ENCODE data around the gene PROM1. TPM values are rescaled to one million over a fixed set of nuclear protein-coding genes. Genes with fewer than 3 reads are reported as not detected.

Gene PROM1
- total and polyA plus RNA-seq, 2 of the 4 experiments (the other 2 are of a cell fraction) = not detected

- no peak overlapping the region for H3K4me2 ChIP-seq (ENCODE audit: low read depth, low read length)
- ChIA-PET CTCF (interaction anchor here (0.9 kb wide), 1 partner anchor 79 kb away, joined by 3 read pairs; no protein-coding TSS in a partner anchor), POLR2A (ENCODE audit: unreplicated experiment) (no interaction called here)
- no peak overlapping the region for H3K14ac ChIP-seq (replicated peaks; ENCODE audit: low read depth, low read length)
- WGBS, 2 experiments (ENCODE audit: extremely low coverage in 2 of 2, insufficient read length in 1 of 2) = 80% methylated on average over 1 of the region's 16 CpGs; no CpG with 5 or more reads in 1 of the 2 experiments
- no peak overlapping the region for H3K56ac ChIP-seq (ENCODE audit: extremely low read depth, insufficient read depth, low read length)
- no peak overlapping the region for H4K91ac ChIP-seq (ENCODE audit: insufficient read depth, low read depth, low read length)
- no peak overlapping the region for H2AFZ ChIP-seq (replicated peaks; ENCODE audit: low read length, poor library complexity)
- no peak overlapping the region for H4K5ac ChIP-seq (ENCODE audit: low read depth, low read length)
- H3K36me3 ChIP-seq (ENCODE audit: control insufficient read depth, insufficient read depth, low read length) = no peaks in the 10 kb centered on the region
- no peak overlapping the region for H3K9ac ChIP-seq (ENCODE audit: low read depth, low read length)
- intact Hi-C loops (cut with micrococcal nuclease) (no loop called here), in situ Hi-C loops (cut with MboI; ENCODE audit: low sequenced_read_pairs) (no loop called here), dilution Hi-C loops (cut with HindIII; ENCODE audit: low sequenced_read_pairs, unreplicated experiment) (no loop called here)
- no peak overlapping the region for H2BK120ac ChIP-seq (ENCODE audit: low read depth, low read length)
- no peak overlapping the region for H4K8ac ChIP-seq (ENCODE audit: low read depth in 2 of 2, low read length in 2 of 2)
- no peak overlapping the region for H3K4me3 ChIP-seq (ENCODE audit: insufficient read depth, low read depth, low read length)
- no peak overlapping the region for H3K23ac ChIP-seq (ENCODE audit: low read depth, low read length)
- H3K4me1 ChIP-seq (ENCODE audit: control insufficient read depth, insufficient read depth, low read length) = no peaks in the 10 kb centered on the region
- H2BK20ac ChIP-seq (ENCODE audit: low read depth, low read length) = no peak overlapping the region
- no TSS peak for BruUV-seq (replicated peaks)
- H3K27ac ChIP-seq (ENCODE audit: insufficient read depth, low read length) = no peak overlapping the region
- peaks cover 34% of the 10 kb centered on the region for H3K27me3 ChIP-seq (ENCODE audit: control insufficient read depth, insufficient read depth, low read length)
- no peak overlapping the region for H2BK5ac ChIP-seq (ENCODE audit: low read depth, low read length, poor library complexity, severe bottlenecking)
- H3K9me1 ChIP-seq (ENCODE audit: insufficient read depth, low read length) = no peaks in the 10 kb centered on the region
- no peak overlapping the region for H2AK5ac ChIP-seq (ENCODE audit: low read depth, low read length)
- DNase-seq (no peak), ATAC-seq (ENCODE audit: low read depth) (no peak)
- no peak overlapping the region for H3K4ac ChIP-seq (ENCODE audit: low read depth, low read length)
- no peak overlapping the region for H2BK15ac ChIP-seq (ENCODE audit: low read depth, low read length)
- no peak for TF ChIP-seq ELK1 (IDR thresholded peaks at IDR 0.05; ENCODE audit: borderline replicate concordance, low read depth, low read length)
- H3K79me1 ChIP-seq (ENCODE audit: low read depth in 1 of 2, low read length in 2 of 2) = no peaks in the 10 kb centered on the region
- H3K18ac ChIP-seq (ENCODE audit: low read depth, low read length) = no peak overlapping the region
- H4K20me1 ChIP-seq (ENCODE audit: insufficient read depth, low read length) = no peaks in the 10 kb centered on the region
- peak overlapping the region; percentile 45 for H2AK9ac ChIP-seq (replicated peaks; ENCODE audit: low read depth, low read length, poor library complexity)
- 0 out of 2 replicates have a peak, but pooled peaks cover 1% of the 10 kb centered on the region for H3K9me3 ChIP-seq (ENCODE audit: control insufficient read depth, insufficient read depth, low read length)
Measured at GRCh38 chr4:15961781-15962510, 121.9 kb downstream of the PROM1 start.
